OCI-M2 (cell line): Measurements from ENCODE around the gene DNAJC17.
A peak's percentile ranks its signal among the peaks of the same experiment; 100 is the strongest.

Source experiments
- DNase-seq: peaks from one replicate; lab custom pipeline; 2025; ENCODE audit not compliant: unreplicated experiment; lab: John Stamatoyannopoulos, UW

Gene DNAJC17, protein sequence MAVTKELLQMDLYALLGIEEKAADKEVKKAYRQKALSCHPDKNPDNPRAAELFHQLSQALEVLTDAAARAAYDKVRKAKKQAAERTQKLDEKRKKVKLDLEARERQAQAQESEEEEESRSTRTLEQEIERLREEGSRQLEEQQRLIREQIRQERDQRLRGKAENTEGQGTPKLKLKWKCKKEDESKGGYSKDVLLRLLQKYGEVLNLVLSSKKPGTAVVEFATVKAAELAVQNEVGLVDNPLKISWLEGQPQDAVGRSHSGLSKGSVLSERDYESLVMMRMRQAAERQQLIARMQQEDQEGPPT

DNA sequence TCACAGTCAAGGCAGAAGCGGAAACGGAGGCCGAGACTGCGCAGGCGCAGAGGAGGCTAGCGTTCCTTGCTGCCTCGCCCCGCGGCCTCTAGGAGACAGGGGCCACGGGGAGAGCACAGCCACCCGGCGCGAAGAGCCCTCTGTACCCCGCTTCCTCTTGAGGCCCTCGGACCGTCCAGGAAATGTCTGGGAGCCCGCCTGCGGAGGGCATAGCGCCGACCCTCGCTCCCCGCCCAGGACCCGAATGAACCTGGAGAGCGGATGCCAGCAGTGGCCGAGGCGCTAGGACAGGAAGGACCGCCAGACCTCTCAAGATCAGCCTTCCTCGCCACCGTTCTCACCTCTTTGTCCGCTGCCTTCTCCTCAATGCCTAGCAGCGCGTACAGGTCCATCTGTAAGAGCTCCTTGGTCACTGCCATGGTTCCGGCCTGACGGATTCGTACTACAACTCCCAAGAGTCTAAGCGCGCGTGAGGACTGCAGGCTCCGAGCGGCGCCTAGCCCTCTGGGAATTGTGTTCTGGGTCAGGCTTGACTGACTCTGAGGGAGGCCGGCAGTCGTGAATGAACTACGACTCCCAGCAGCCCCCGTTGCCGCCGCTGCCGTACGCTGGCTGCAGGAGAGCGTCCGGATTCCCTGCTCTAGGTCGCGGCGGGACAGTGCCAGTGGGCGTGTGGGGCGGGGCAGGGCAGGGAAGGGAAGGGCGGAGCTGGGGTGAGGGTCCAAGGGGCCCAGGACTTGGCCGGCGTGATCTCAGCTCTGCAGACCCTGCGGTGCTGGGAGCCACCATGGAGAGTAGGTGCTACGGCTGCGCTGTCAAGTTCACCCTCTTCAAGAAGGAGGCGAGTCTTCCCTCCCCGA is at the start of gene DNAJC17, which contains the start of gene ZFYVE19:
DNAJC17 (minus strand) TSS at position 446 of the 860 bp plus-strand sequence; CDS start at position 419, 27 bp downstream.
ZFYVE19 (plus strand) TSS at position 62 of the 860 bp plus-strand sequence; CDS start at position 563, 501 bp downstream.
- DNase-seq: peak; percentile 88

DNA sequence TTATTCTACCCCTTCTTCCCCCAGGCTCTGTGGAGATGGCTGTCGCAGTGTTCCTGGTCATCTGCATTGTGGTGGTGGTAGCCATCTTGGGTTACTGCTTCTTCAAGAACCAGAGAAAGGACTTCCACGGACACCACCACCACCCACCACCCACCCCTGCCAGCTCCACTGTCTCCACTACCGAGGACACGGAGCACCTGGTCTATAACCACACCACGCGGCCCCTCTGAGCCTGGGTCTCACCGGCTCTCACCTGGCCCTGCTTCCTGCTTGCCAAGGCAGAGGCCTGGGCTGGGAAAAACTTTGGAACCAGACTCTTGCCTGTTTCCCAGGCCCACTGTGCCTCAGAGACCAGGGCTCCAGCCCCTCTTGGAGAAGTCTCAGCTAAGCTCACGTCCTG is 49.5 kb upstream of the DNAJC17 start:
- no peak for DNase-seq

DNA sequence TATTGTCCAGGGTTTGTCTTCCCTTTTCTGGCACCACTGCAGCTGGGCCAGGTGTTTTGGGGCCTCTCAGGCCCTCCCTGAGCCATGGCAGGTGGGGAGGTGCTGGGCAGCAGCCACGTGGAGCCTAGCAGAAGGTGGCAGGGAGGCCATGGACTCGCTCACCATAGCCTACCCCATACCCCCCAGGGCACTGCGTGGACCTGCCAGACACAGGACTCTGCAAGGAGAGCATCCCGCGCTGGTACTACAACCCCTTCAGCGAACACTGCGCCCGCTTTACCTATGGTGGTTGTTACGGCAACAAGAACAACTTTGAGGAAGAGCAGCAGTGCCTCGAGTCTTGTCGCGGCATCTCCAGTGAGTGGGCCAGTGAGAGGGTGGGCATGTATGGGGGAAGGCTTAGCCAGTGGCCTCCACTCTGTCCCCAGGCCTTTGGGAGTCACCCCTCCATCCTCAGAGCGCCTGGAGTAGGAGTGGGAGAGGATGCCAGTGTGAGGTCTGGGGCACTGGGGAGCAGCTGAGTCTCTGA is 48.5 kb upstream of the DNAJC17 start:
- DNase-seq: no peak

DNA sequence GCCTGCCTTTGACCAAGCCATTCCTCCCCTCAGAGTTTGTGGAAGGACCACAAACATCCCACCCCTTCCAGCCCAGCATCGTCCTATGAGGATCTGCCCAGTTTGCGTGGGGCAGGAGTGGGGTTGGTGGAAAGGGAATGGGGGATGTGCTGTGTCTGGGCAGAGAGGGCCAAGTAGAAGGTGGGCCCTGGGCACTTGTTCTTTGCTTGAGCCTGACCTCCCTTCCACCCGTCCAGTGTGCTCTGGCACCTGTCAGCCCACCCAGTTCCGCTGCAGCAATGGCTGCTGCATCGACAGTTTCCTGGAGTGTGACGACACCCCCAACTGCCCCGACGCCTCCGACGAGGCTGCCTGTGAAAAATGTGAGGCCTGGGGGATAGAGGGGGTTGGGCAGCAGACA is 46.9 kb upstream of the DNAJC17 start:
- no peak for DNase-seq

DNA sequence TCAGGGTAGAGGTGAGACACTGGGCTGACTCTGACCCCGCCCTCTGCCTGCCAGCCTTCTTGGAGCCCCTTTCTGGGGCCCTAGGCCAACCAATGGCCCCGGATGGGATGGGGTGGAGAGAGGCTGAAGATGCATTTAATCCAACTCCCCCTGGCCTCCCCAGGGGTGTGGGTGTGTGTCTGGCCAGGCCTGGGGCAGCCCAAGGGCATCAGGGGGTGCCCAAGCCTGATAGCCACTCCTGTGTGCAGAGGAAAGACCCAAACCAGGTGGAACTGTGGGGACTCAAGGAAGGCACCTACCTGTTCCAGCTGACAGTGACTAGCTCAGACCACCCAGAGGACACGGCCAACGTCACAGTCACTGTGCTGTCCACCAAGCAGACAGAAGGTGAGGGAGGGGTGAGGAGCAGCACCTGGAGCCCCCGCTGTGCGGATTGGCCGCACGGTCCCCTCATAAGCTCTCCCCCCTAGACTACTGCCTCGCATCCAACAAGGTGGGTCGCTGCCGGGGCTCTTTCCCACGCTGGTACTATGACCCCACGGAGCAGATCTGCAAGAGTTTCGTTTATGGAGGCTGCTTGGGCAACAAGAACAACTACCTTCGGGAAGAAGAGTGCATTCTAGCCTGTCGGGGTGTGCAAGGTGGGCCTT is 46.1 kb upstream of the DNAJC17 start:
- DNase-seq: no peak

DNA sequence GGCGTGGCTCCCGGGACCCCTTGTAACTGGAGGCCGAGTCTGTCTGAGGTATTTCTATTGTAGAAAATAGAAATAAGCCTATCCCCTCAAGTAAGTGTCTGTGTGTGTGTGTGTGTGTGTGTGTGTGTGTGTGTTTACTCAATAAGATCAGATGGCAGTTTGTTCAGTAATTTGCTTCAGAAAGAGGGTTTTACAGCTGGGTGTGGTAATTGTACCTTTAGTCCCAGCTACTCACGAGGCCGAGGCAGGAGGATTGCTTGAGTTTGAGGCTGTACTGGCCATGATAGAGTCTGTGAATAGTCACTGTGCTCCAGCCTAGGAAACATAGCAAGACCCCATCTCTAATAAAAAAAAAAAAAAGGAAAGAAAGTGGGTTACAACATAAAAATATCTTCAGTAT is 45.3 kb upstream of the DNAJC17 start:
- no peak for DNase-seq

DNA sequence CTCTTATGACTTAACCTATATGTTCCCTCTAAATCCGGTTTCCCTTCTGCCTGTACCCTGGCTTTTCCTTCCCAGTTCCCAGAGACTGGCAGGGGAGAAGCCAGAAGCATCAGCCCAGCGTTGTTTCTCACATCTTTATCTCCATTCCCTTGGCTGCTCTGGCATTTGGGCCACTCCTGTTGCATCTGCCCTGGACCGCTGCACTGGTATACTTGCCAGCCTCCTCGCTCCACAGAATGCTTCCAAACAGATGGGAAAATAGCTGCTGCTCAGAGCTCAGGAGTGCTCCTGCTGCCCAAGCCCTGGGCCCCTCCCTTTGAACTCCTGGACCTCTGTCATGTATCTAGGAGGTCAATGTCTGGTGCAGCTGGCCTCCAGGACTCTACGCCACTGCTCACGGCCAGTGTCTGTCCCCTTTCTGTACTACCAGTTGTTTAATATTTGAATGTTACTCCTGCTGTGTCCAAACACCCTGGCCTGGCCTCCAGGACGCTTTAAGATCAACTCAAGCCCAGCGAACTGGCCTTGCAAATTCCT is 43.4 kb upstream of the DNAJC17 start:
- DNase-seq: no peak

DNA sequence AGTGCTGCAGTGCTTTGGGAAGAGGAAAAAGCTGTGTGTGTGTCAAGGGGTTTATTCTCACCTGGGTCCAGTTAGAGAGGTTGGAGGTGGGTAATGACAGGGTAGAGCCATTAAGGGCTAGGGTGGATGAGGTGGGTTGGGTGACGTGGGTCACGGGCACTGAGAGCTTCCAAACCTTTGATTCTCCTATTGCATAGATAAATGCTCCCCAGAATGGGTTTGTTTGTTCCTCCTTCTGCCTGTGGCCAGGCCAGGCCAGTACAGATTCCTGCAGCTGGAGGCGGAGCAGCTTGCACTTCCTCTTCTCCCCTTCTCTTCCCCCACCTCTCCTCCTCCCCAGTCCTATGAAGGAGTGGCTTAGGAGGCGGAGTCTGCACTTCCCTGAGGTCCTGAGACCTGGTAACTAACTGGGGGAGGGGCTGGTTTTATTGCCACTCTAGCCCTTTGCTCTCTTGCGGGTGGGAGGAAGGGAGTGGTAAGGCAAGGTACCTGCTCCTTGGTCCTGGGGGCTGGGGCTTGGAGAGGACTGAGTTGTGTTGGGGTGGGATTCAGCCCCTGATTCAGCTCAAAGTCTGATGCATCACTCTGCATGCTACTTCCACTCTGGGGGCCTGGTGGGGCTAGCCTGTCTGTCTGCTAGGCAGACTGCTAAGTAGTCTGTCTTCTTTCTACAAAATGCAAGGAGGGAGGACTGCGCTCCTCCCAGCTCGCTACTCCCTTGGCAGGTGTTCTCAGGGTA is 40.1 kb upstream of the DNAJC17 start:
- DNase-seq: peak; percentile 68

DNA sequence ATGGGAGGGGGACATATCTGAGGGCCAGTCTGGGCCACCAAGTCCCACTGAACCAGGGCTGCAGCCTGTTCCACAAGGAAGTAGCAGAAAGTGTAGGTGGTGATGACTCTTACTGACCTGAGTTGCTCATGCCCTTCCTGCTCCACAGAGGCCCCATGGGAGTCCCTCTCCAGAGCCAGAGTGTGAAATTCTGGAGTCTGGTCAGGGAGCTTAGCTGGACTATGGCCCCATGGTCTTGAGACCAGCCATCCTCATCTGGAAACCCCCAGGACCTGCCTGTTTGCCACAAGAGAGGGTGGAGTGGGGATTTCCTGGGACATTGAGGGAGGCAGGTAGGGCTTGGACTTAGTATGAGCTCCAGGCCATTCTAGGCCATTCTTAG is 39.6 kb upstream of the DNAJC17 start:
- DNase-seq: no peak

DNA sequence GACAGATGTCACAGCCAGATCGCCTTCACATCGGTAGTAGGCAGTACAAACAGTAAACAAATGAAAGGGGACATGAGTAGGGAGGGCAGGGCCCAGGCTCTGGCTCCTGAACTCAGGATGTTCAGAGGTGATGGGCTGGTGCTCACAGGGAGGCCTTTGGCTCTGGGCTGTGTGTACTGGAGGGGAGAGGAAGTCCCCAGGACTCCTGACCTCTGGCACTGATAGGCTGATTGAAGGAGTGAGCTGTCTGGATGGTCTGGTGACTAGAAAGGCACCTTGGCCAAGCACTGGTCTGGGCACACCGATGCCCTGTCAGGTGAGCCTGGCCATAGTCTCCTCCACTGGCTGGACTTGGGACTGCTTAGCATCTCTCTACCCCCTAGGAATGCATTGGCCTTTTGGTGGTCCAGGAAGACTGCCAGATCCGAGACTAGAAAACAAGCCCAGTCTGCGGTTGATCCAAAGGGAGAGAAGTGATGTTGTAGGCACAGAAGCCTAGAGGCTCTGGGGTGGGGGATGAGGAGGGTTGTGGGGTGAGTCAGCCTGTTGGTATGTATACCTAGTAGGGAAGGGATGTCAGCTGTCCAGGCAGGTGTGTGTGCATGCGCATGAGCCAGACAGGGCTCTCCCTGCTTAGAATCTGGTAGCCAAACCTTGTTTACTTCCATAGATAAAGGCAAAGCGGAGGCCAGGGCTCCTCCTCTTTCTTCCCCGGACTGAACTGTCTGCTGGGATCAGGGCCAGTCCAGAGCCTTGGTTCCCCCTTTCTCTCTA is 38.4 kb upstream of the DNAJC17 start:
- DNase-seq: no peak

DNA sequence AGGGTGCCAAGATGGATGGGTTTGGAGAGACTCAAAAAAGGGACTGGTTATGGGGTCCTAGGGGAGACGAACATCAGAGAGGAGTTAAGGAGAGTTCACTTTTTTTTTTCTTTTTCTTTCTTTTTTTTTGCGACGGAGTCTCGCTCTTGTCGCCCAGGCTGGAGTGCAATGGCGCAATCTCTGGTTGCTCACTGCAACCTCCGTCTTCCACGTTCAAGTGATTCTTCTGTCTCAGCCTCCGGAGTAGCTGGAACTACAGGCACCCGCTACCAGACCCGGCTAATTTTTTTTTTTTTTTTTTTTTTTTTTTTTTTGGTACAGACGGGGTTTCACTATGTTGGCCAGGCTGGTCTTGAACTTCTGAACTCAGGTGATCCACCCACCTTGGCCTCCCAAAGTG is 37.8 kb upstream of the DNAJC17 start:
- no peak for DNase-seq

DNA sequence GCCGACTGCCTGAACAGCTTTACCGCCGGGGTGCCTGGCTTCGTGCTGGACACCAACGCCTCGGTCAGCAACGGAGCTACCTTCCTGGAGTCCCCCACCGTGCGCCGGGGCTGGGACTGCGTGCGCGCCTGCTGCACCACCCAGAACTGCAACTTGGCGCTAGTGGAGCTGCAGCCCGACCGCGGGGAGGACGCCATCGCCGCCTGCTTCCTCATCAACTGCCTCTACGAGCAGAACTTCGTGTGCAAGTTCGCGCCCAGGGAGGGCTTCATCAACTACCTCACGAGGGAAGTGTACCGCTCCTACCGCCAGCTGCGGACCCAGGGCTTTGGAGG is 37.4 kb upstream of the DNAJC17 start:
- no peak for DNase-seq

DNA sequence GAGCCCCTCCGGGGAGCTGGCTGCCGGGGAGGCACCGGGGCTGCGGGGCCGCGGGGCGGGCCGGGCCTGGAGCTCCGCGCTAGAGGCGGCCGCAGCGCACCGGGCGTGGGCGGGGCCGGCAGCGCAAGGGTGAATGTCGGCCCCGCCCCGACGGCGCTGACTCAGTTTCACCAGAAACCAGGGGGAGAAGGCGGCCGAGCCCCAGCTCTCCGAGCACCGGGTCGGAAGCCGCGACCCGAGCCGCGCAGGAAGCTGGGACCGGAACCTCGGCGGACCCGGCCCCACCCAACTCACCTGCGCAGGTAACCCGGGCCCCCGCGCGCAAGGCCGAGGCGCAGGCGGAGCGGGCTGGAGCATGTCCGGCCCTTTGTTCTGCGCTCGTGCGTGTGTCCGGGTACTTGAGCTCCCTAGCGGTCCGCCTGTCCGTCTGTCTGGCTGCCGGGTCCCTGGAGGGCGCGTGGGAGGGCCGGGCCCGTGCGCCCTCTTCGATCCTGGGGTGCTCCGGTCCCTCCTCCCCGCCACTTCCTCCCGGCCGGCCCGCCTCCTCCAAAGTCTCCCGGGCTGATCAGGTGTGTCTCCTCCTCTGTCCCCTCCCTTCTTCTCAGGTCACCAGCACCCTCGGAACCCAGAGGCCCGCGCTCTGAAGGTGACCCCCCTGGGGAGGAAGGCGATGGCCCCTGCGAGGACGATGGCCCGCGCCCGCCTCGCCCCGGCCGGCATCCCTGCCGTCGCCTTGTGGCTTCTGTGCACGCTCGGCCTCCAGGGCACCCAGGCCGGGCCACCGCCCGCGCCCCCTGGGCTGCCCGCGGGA is 36.8 kb upstream of the DNAJC17 start, which contains the start of gene SPINT1:
SPINT1 (plus strand) TSS at position 164 of the 811 bp plus-strand sequence; CDS start at position 671, 507 bp downstream.
- DNase-seq: no peak

DNA sequence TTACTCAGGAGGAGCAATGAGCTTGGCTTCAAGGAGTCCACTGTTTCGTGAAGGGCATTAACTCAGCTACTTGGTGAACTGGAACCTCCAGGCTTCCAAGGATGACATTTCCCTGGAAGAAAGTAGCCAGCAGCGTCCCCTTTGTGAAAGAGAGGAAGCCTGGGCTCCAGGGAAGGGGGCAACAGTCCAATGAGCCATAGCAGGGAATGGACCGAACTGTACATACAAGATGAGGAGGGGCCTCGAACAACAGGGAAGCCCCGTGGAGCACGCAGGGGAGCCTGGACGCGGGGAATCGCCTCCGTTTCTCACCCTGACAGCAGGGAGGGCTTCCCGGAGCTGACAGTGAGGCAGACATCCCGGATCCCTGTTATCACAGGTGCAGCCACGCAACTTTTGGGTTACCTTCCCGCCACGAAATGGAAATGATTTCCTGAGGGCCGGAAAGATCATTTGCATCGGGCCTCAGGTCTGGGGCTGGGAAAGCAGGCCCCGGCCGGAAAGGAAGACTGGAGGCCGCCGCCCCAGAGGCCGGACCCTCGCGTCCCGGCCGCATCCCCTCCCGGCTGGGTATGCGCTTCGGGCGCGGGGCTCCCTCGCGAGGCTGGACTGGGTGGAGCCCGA is 36.1 kb upstream of the DNAJC17 start:
- no peak for DNase-seq

DNA sequence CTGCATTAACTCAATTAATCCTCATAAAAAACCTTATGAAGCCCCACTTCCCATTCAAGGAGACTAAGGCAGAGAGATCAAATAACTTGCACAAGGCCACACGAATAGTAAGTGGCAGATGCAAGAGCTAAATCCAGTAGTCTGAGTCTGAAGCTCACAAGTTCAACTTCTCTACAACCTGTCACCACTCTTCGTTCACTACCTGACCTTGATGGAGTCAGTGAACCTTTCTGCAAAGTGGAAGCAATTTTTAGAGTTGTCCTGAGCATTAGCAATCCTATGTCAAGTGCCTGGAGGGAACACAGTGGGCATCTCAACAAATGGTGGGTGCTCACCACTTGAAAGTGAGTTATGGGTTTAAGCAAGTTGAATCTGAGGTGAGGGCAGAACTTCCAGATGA is 34.5 kb upstream of the DNAJC17 start:
- DNase-seq: no peak

DNA sequence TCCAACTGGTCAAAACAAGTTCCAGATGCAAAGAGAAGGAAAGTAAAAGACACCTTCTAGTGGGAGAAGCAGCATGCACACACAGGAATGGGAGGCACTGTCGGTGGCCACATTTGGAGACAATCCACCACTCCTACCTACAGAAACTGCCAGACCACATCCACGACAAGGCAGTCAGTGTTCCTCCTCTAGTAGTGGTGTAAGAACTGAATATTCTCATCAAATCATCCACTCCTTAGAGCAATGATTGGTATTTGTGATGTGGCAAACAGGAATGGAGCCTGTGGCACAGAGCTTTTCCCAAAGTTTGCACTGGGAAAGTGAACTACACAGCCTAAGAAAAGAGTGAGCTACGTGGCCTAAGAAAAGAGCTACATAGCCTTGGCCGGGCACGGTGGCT is 31.5 kb upstream of the DNAJC17 start:
- no peak for DNase-seq

DNA sequence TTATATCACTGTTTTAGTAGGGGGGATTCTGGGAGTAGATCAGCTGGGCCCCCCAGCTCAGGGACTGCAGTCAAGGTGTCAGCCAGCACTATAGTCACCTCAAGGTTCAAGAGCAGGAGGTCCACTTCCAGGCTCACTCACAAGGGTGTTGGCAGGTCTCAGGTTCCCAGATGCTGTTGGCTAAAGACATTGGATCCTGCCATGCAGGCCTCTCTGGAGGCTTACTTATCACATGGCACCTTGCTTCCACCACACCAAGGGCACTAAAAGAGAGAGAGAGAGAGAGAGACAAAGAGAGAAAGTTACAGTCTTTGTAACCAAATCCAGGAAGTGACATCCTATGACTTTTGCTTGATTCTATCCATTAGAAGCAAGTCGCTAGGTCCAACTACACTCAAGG is 28.7 kb upstream of the DNAJC17 start:
- no peak for DNase-seq

DNA sequence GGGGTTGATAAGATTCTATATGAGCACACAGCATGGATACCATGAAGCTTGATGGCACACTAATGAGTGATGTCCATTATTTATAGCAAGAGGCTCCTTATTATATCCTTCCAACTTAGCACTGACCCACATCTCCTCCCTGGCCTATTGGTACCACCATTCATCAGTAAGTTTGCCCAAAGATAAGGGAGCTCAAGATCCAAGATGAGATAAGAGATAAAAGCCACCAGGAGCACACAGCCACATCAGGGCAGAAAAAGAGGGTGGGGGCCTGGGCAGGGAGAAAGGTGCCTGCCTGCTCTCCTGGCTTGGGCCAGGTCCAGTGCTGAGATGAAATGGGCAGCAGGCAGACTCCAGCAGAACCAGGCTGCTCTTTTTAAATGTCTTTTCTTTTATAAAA is 25.6 kb upstream of the DNAJC17 start:
- no peak for DNase-seq

DNA sequence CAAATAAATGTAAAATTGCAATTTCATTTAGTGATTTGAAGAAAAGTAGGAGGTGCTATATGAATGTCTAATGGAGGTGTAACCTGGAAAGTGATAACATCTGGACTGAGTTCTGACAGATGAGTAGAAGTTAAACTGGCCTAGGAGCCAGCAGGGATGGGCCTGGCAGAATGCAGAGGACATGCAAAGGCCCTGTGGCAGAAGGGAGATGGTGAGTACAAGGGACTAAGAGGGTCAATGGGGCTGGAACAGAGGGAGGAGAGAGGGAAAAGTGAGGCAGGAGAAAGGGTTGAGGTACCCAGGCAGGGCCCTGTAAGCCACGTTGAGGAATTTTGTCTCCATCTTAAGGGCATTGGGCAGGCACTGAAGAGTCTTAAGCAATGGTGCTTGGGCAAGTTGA is 24.6 kb upstream of the DNAJC17 start:
- no peak for DNase-seq
